Naive thymus-derived CD8-positive, alpha-beta T cell (primary cell): ENCODE data around the gene CNTD1. TPM values are rescaled to one million over a fixed set of nuclear protein-coding genes. Genes with fewer than 3 reads are reported as not detected.

Experiments
- ATAC-seq, 2 donors: fragments of 150-1000 bp; cut with Tn5 transposase in 1 of 2; sonication (Bioruptor Pico), chemical (Tn5 transposase) in 1 of 2; 1 replicate in 1 of 2; 2 replicates in 1 of 2; pipeline ENCODE4 v1.10.0; 2021; ENCODE audit warnings: mild to moderate bottlenecking in 2 of 2, moderate library complexity in 2 of 2
- POLR2A ChIA-PET: fragments of 350-600 bp; sonication (Branson Sonifier 250); formaldehyde crosslinking; loops from one replicate; lab custom pipeline; 2021; ENCODE audit warnings: antibody characterized with exemption; lab: Charles Lee
- DNase-seq, 10 donors: peaks; one replicate each; pipeline versions ENCODE4 v3.0.0 to v3.0.0-alpha.2; 2020 to 2022
- H3K27ac Mint-ChIP-seq, 10 donors: one replicate each; pipeline ENCODE4 v1.8.0; 2020 to 2022; ENCODE audit warnings: mild to moderate bottlenecking in 10 of 10, mixed read lengths in 10 of 10, moderate library complexity in 4 of 10, inconsistent platforms in 1 of 10
- H3K27me3 Mint-ChIP-seq, 5 donors: one replicate each; pipeline ENCODE4 v1.8.0; 2021 to 2022; ENCODE audit warnings: mixed read lengths in 5 of 5
- H3K36me3 Mint-ChIP-seq, 3 donors: one replicate each; pipeline ENCODE4 v1.8.0; 2020 to 2022; ENCODE audit warnings: mixed read lengths in 3 of 3, mild to moderate bottlenecking in 2 of 3, inconsistent platforms in 1 of 3
- H3K4me1 Mint-ChIP-seq, 4 donors: one replicate each; pipeline ENCODE4 v1.8.0; 2021 to 2022; ENCODE audit warnings: mixed read lengths in 4 of 4
- H3K4me3 Mint-ChIP-seq, 10 donors: one replicate each; pipeline ENCODE4 v1.8.0; 2020 to 2022; ENCODE audit warnings: mild to moderate bottlenecking in 10 of 10, mixed read lengths in 10 of 10, moderate library complexity in 6 of 10, inconsistent platforms in 1 of 10
- H3K9me3 Mint-ChIP-seq, 9 donors: one replicate each; pipeline ENCODE4 v1.8.0; 2020 to 2022; ENCODE audit warnings: mixed read lengths in 9 of 9, mild to moderate bottlenecking in 3 of 9, inconsistent platforms in 1 of 9, moderate library complexity in 1 of 9
- polyA plus RNA-seq, 3 donors: library from polyadenylated mRNA; unstranded; fragments of 300-500 nt; fragmentation: Illumina TruSeq; gene quantifications; one replicate each; pipeline ENCODE4 v1.2.3, GENCODE V29; 2021
- total RNA-seq, 8 experiments: library from RNA in 2 of 8; stranded (reverse) in 2 of 8; gene quantifications; one replicate each; pipeline ENCODE4 v1.2.3 and lab custom pipeline; 2021 to 2026

The CNTD1 gene
- total and polyA plus RNA-seq, 5 experiments from 2014 or later = 0.12 to 0.52 (median 0.24) TPM; not detected in 2

DNA sequence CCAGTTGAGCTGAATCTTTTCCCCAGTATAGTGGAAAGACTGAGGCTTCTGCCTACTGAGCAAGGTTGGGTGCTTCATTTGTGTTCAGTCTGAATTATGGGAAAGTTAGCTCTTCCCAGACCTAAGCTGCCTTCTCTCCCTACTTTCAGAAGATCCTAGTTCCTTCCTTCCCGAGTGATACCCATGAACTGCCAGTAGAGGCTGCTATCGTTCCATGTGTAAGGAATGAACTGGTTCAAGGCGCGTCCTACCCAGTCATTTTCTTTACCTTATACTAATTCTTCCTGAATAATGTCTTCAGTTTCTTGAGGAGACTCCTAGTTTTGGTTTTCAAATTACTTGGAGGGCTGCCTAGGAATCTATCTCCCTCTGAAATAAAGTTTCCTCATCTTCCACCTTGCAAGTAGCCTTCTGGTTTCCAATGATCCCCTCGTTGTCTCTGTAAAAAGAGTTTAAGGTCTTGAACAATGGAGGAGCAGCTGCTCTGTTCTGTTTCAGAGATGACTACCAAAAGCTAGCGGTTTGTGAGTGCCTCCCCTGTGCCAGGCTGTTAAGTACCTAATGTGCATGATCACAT is 44.8 kb downstream of the CNTD1 start:
- POLR2A ChIA-PET = no interaction called here

DNA sequence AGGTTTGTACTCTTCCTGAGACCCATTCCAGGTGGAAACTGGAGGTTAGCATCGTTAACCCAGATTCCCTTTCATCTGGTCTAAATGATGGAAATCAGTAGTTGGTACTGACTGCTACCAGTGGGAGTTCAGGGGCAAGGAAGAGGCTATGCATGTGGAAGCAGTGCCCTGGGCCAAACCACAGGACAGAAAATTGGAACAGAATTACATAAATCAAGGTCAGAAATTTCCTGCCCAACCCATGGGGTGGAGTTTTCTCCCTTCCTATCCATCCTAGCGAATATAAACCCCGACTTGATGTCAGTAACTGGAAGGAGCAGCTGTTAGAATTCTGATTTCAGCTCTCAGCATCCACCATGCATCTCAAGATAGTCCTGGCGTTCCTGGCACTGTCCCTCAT is 45.6 kb downstream of the CNTD1 start, which contains the start of gene AOC2:
AOC2 (plus strand) TSS at position 310 of the 400 bp plus-strand sequence; CDS start at position 357, 47 bp downstream.
- no peaks in the 10 kb centered on the region for H3K9me3 Mint-ChIP-seq
- peaks cover 0 to 6% (median 3%) of the 10 kb centered on the region in 4 donors for H3K4me1 Mint-ChIP-seq
- ATAC-seq = no peak
- H3K27ac Mint-ChIP-seq = peak within 1 kb of the TSS in 4 of 10 donors; percentile 43 to 92 (median 55)
- no peak within 1 kb of the TSS for H3K4me3 Mint-ChIP-seq
- peaks cover 0 to 66% (median 14%) of the 10 kb centered on the region in 3 donors for H3K36me3 Mint-ChIP-seq
- H3K27me3 Mint-ChIP-seq = no peaks in the 10 kb centered on the region
- POLR2A ChIA-PET = no interaction called here
- DNase-seq = no peak

More for the DNA sequence above, 44.8 kb downstream of the CNTD1 start:
- Mint-ChIP-seq H3K4me3 (no peak overlapping the region), H3K4me1 (peaks cover 0 to 6% (median 3%) of the 10 kb centered on the region in 4 donors), H3K27ac (peak overlapping the region in 3 of 10 donors; percentile 2 to 63 (median 43)), H3K27me3 (no peaks in the 10 kb centered on the region), H3K9me3 (no peaks in the 10 kb centered on the region), H3K36me3 (peaks cover 0 to 74% (median 19%) of the 10 kb centered on the region in 3 donors)
- DNase-seq (peak in 2 of 10 donors; percentile 10 to 17), ATAC-seq (peak in 1 of 2 donors; percentile 30)

DNA sequence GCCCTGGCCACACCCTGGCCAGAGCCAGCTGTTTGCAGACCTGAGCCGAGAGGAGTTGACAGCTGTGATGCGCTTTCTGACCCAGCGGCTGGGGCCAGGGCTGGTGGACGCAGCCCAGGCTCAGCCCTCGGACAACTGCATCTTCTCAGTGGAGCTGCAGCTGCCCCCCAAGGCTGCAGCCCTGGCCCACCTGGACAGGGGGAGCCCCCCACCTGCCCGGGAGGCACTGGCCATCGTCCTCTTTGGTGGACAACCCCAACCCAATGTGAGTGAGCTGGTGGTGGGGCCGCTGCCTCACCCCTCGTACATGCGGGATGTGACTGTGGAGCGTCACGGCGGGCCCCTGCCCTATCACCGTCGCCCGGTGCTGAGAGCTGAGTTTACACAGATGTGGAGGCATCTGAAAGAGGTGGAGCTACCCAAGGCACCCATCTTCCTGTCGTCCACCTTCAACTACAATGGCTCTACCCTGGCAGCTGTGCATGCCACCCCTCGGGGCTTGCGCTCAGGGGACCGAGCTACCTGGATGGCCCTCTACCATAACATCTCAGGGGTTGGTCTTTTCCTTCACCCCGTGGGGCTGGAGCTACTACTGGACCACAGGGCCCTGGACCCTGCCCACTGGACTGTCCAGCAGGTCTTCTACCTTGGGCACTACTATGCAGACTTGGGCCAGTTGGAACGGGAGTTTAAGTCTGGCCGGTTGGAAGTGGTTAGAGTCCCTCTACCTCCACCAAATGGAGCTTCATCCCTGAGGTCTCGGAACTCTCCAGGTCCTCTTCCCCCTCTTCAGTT is 46.3 kb downstream of the CNTD1 start:
- Mint-ChIP-seq H3K9me3 (no peaks in the 10 kb centered on the region), H3K4me3 (no peak overlapping the region), H3K4me1 (peaks cover 0 to 6% (median 3%) of the 10 kb centered on the region in 4 donors), H3K27me3 (no peaks in the 10 kb centered on the region), H3K36me3 (peaks cover 0 to 59% (median 11%) of the 10 kb centered on the region in 3 donors), H3K27ac (peak overlapping the region in 2 of 10 donors; percentile 47 to 92)
- ATAC-seq = no peak
- POLR2A ChIA-PET = interaction anchor here (1.4 kb wide), 1 partner anchor 11 kb away, joined by 6 read pairs; the partner anchor contains the start of gene PSME3
- no peak for DNase-seq

DNA sequence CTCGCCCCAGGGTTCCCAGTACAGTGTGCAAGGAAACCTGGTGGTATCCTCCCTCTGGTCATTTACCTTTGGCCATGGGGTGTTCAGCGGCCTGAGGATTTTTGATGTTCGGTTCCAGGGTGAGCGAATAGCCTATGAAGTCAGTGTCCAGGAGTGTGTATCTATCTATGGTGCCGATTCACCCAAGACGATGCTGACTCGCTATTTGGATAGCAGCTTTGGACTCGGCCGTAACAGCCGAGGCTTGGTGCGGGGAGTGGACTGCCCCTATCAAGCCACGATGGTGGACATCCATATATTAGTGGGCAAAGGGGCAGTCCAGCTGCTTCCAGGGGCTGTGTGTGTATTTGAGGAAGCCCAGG is 46.9 kb downstream of the CNTD1 start:
- H3K27ac Mint-ChIP-seq = peak overlapping the region in 4 of 10 donors; percentile 20 to 92 (median 34)
- H3K4me1 Mint-ChIP-seq = peaks cover 0 to 9% (median 3%) of the 10 kb centered on the region in 4 donors
- H3K27me3 Mint-ChIP-seq = no peaks in the 10 kb centered on the region
- ATAC-seq (no peak), DNase-seq (no peak)
- no peaks in the 10 kb centered on the region for H3K9me3 Mint-ChIP-seq
- peaks cover 0 to 53% (median 10%) of the 10 kb centered on the region in 3 donors for H3K36me3 Mint-ChIP-seq
- H3K4me3 Mint-ChIP-seq = no peak overlapping the region
- POLR2A ChIA-PET = interaction anchor here (0.5 to 1.4 kb wide), 2 partner anchors 12 to 370 kb away, joined by 3 to 6 read pairs; partner anchors contain the start of gene PSME3

DNA sequence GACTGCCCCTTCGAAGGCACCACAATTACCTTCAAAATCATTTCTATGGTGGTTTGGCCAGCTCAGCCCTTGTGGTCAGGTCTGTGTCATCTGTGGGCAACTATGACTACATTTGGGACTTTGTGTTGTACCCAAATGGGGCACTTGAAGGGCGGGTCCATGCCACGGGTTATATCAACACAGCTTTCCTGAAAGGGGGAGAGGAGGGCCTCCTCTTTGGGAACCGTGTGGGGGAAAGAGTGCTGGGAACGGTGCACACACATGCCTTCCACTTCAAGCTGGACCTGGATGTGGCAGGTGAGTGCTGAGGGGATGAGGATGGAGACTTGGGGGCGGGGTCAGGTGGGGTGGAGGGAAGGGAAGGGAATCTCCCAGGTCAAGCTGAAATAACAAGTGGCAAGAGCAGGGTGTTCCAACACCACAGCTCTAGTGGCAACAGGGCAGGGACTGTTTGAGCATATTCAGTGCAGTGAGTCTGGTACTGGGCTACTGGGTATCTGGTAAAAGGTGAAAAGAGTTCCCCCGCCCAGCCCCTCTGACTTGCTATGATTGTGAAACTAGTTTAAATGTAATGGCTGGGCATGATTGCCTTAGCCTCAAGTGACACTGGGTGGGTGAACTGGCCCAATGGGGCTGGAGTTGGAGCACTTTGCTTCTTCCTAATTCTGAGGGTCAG is 47.4 kb downstream of the CNTD1 start:
- Mint-ChIP-seq H3K36me3 (peaks cover 0 to 48% (median 8%) of the 10 kb centered on the region in 3 donors), H3K4me3 (peak overlapping the region in 1 of 10 donors; percentile 26), H3K27me3 (no peaks in the 10 kb centered on the region), H3K4me1 (peaks cover 0 to 9% (median 3%) of the 10 kb centered on the region in 4 donors), H3K27ac (peak overlapping the region in 8 of 10 donors; percentile 4 to 92 (median 65)), H3K9me3 (no peaks in the 10 kb centered on the region)
- POLR2A ChIA-PET = interaction anchor here (0.5 to 1.4 kb wide), 2 partner anchors 12 to 371 kb away, joined by 3 to 6 read pairs; partner anchors contain the start of gene PSME3
- ATAC-seq = peak in 1 of 2 donors; percentile 11
- no peak for DNase-seq

DNA sequence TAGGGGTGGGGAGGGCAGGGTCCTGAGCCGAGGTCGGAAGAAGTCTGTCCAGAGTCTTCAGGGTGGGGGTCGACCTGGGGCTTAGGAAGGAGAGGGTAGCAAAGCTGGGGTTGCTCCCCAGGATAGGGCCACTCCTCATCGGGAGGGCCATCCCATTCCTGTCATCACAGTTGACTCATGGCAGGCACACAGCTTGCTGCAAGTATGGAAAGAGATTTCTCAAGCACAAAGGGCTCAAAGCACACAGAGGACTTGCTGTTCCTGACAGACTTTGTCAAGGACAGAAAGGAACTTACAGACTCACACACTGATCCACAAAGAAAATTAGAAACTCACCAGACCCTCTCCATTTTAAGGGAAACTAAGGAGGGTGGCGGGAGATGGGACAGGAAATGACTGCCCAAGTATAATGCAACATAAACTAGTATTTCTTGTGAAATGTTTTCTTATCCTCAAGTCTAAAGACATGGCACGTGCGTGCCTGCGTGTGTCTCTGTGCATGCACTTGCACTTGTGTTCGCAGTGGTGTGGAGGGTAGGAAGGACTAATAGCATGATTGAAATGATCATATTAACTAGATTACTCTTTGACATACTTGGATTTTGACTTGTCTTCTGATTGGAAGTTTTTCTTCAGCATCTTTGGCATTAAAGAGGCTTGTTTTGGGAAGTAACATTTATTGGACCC is 48.1 kb downstream of the CNTD1 start:
- H3K27ac Mint-ChIP-seq = peak overlapping the region in 6 of 10 donors; percentile 26 to 92 (median 60)
- no peak for ATAC-seq
- POLR2A ChIA-PET = no interaction called here

DNA sequence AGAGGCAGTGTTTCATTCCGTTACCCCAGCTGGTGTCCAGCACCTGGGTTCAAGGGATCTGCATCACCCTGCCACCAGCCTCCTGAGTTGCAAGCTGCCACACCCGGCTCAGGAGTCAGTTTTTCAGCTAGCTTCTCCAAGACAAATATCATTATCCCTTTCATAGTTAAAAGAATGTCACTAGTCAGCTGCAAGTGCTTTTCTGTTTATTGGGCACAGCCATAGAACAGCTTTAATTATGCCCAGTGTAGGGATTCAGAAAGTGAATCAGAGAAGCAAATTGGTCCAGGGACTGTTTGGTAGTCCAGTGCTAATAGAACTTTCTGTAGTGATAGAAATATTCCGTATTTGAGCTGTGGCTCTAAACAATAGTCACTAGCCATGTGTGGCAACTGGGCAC is 49.4 kb downstream of the CNTD1 start:
- ATAC-seq = no peak
- Mint-ChIP-seq H3K27me3 (peaks cover 0 to 3% (median 0%) of the 10 kb centered on the region in 5 donors), H3K36me3 (peaks cover 0 to 27% (median 0%) of the 10 kb centered on the region in 3 donors), H3K27ac (no peak overlapping the region), H3K4me3 (no peak overlapping the region), H3K4me1 (peaks cover 0 to 7% (median 3%) of the 10 kb centered on the region in 4 donors), H3K9me3 (no peaks in the 10 kb centered on the region)
- POLR2A ChIA-PET = interaction anchor here (0.6 kb wide), 3 partner anchors 91 to 406 kb away, joined by 3 to 5 read pairs (median 4); partner anchors contain the start of gene RPL27
- no peak for DNase-seq

More for the DNA sequence above, 48.1 kb downstream of the CNTD1 start:
- H3K27me3 Mint-ChIP-seq = no peaks in the 10 kb centered on the region
- no peak overlapping the region for H3K4me3 Mint-ChIP-seq
- DNase-seq = no peak
- H3K4me1 Mint-ChIP-seq = peaks cover 0 to 9% (median 3%) of the 10 kb centered on the region in 4 donors
- H3K9me3 Mint-ChIP-seq = no peaks in the 10 kb centered on the region
- peaks cover 0 to 41% (median 5%) of the 10 kb centered on the region in 3 donors for H3K36me3 Mint-ChIP-seq

DNA sequence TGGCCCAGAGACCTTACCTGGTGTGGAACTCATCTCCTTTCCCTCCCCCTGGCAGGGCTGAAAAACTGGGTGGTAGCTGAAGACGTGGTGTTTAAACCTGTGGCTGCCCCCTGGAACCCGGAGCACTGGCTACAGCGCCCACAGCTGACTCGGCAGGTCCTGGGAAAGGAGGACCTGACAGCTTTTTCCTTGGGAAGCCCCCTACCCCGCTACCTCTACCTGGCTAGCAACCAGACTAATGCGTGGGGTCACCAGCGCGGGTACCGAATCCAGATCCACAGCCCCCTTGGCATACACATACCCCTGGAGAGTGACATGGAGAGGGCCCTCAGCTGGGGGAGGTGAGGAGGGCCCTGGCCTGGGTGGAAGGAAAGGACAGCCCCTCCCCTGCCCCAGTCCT is 50.4 kb downstream of the CNTD1 start:
- H3K27me3 Mint-ChIP-seq = peaks cover 0 to 3% (median 1%) of the 10 kb centered on the region in 5 donors
- POLR2A ChIA-PET = no interaction called here
- H3K27ac Mint-ChIP-seq = peak overlapping the region in 1 of 10 donors; percentile 59
- no peak overlapping the region for H3K4me3 Mint-ChIP-seq
- peaks cover 0 to 18% (median 0%) of the 10 kb centered on the region in 3 donors for H3K36me3 Mint-ChIP-seq
- H3K4me1 Mint-ChIP-seq = peaks cover 0 to 7% (median 3%) of the 10 kb centered on the region in 4 donors
- DNase-seq = no peak
- no peak for ATAC-seq
- no peaks in the 10 kb centered on the region for H3K9me3 Mint-ChIP-seq

DNA sequence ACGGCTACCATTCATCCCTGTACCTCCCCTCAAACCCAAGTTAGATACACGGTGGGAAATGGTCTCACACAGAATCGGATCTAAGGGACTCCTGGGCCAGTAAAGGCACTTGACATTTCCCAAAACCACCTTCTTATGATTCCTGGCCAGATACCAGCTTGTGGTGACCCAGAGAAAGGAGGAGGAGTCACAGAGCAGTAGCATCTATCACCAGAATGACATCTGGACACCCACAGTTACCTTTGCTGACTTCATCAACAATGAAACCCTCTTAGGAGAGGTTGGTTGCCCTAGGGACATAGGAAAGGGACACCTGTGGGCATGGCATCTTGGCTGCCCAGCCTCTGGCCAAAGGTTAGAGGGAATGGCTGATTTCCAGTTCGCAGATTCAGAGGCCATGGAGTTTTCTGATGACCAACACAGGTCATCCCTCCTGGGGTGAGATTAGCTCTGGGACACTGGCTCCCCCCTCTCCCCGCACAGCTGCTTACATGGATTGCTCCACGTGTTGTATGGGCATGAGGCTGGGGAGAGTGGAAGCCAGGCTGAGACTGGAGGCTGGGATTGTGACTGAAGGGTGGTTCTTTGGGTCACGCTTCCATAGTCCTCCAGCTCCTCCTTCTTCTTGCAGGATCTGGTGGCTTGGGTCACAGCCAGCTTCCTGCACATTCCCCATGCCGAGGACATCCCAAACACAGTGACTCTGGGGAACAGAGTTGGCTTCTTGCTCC is 51.0 kb downstream of the CNTD1 start:
- no peak overlapping the region for H3K27ac Mint-ChIP-seq
- H3K27me3 Mint-ChIP-seq = peaks cover 0 to 3% (median 1%) of the 10 kb centered on the region in 5 donors
- no peak for DNase-seq
- H3K9me3 Mint-ChIP-seq = no peaks in the 10 kb centered on the region
- no peak overlapping the region for H3K4me3 Mint-ChIP-seq
- H3K4me1 Mint-ChIP-seq = peaks cover 0 to 7% (median 3%) of the 10 kb centered on the region in 4 donors
- peaks cover 0 to 13% (median 0%) of the 10 kb centered on the region in 3 donors for H3K36me3 Mint-ChIP-seq
- POLR2A ChIA-PET = interaction anchor here (0.7 kb wide), 1 partner anchor 539 kb away, joined by 3 read pairs; no protein-coding TSS in a partner anchor
- ATAC-seq = no peak

DNA sequence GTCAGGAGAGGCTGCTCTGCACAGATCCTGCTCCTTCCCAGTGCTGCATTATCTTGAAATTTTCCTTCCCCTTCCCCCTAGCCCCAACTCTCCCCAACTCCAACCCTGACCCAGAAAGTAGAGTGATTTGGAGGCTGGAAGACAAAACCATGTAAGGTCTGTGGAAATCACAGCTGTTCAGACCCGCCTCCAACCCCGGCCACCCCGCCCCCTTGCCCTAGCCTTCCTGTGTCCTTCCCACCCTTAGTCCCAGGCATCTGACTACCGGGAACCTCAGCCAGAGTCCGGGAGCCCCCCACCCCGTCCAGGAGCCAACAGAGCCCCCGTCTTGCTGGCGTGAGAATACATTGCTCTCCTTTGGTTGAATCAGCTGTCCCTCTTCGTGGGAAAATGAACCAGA is 52.3 kb downstream of the CNTD1 start, which contains the start of gene AOC3:
AOC3 (plus strand) TSS at position 246 of the 400 bp plus-strand sequence; CDS start at position 391, 145 bp downstream.
- POLR2A ChIA-PET = no interaction called here
- ATAC-seq = no peak
- H3K27ac Mint-ChIP-seq = peak within 1 kb of the TSS in 2 of 10 donors; percentile 63 to 83

More for the DNA sequence above, 52.3 kb downstream of the CNTD1 start, which contains the start of gene AOC3:
- Mint-ChIP-seq H3K4me1 (peaks cover 0 to 5% (median 2%) of the 10 kb centered on the region in 4 donors), H3K4me3 (no peak within 1 kb of the TSS), H3K36me3 (peaks cover 0 to 3% (median 0%) of the 10 kb centered on the region in 3 donors), H3K27me3 (peaks cover 0 to 3% (median 1%) of the 10 kb centered on the region in 5 donors), H3K9me3 (no peaks in the 10 kb centered on the region)
- DNase-seq = no peak
